HUES6 (cell line): ENCODE measurements around the gene IGF2BP2.

Source experiments
- H3K27ac ChIP-seq: 2 replicates; pipeline ENCODE4 v1.7.0; 2013; ENCODE audit warnings: low read depth, mild to moderate bottlenecking, low read length, inconsistent platforms
- H3K27me3 ChIP-seq: 2 replicates; pipeline ENCODE4 v1.6.1; 2013; ENCODE audit warnings: low read length; ENCODE audit not compliant: control insufficient read depth, insufficient read depth
- H3K36me3 ChIP-seq: 2 replicates; pipeline ENCODE4 v1.6.1; 2013; ENCODE audit warnings: low read length; ENCODE audit not compliant: control insufficient read depth, insufficient read depth
- H3K4me1 ChIP-seq: 2 replicates; pipeline ENCODE4 v1.6.1; 2013; ENCODE audit warnings: low read length; ENCODE audit not compliant: control insufficient read depth, insufficient read depth
- H3K4me3 ChIP-seq: 2 replicates; pipeline ENCODE4 v1.5.1; 2013; ENCODE audit warnings: low read depth, low read length
- H3K9ac ChIP-seq: one replicate; pipeline ENCODE4 v1.6.1; 2013; ENCODE audit warnings: mild to moderate bottlenecking, low read length
- H3K9me3 ChIP-seq: 2 replicates; pipeline ENCODE4 v1.6.1; 2013; ENCODE audit warnings: low read depth, low read length; ENCODE audit not compliant: control insufficient read depth, insufficient read depth

Gene IGF2BP2

GRCh38 chr3:185730550-185730949, 94.3 kb downstream of the IGF2BP2 start:
- Histone ChIP-seq H3K27ac (no peak overlapping the region), H3K36me3 (no peaks in the 10 kb centered on the region), H3K4me3 (no peak overlapping the region), H3K9me3 (no peaks in the 10 kb centered on the region), H3K4me1 (peaks cover 52% of the 10 kb centered on the region), H3K9ac (no peak overlapping the region), H3K27me3 (no peaks in the 10 kb centered on the region)

GRCh38 chr3:185729337-185730055, 95.3 kb downstream of the IGF2BP2 start:
- H3K9me3 ChIP-seq = no peaks in the 10 kb centered on the region
- H3K27ac ChIP-seq = no peak overlapping the region
- H3K36me3 ChIP-seq = no peaks in the 10 kb centered on the region
- H3K9ac ChIP-seq = no peak overlapping the region
- H3K27me3 ChIP-seq = no peaks in the 10 kb centered on the region
- H3K4me3 ChIP-seq = no peak overlapping the region
- peaks cover 63% of the 10 kb centered on the region for H3K4me1 ChIP-seq

GRCh38 chr3:185728630-185729336, 96.1 kb downstream of the IGF2BP2 start:
- H3K27ac ChIP-seq = 0 out of 2 replicates have a peak overlapping the region, but pooled peaks have one; percentile 22
- no peaks in the 10 kb centered on the region for H3K27me3 ChIP-seq
- peaks cover 61% of the 10 kb centered on the region for H3K4me1 ChIP-seq
- H3K9me3 ChIP-seq = no peaks in the 10 kb centered on the region
- no peak overlapping the region for H3K4me3 ChIP-seq
- no peak overlapping the region for H3K9ac ChIP-seq
- H3K36me3 ChIP-seq = no peaks in the 10 kb centered on the region

- H3K27ac ChIP-seq = no peak overlapping the region
- no peak overlapping the region for H3K9ac ChIP-seq
- peaks cover 59% of the 10 kb centered on the region for H3K4me1 ChIP-seq
Measured at GRCh38 chr3:185727873-185728272, 97.0 kb downstream of the IGF2BP2 start.

GRCh38 chr3:185726254-185726967, 98.4 kb downstream of the IGF2BP2 start:
- H3K4me3 ChIP-seq = no peak overlapping the region
- H3K9ac ChIP-seq = no peak overlapping the region
- H3K36me3 ChIP-seq = no peaks in the 10 kb centered on the region
- H3K9me3 ChIP-seq = no peaks in the 10 kb centered on the region
- peaks cover 52% of the 10 kb centered on the region for H3K4me1 ChIP-seq
- H3K27ac ChIP-seq = 0 out of 2 replicates have a peak overlapping the region, but pooled peaks have one; percentile 21
- H3K27me3 ChIP-seq = no peaks in the 10 kb centered on the region

More at GRCh38 chr3:185727873-185728272, 97.0 kb downstream of the IGF2BP2 start:
- no peaks in the 10 kb centered on the region for H3K27me3 ChIP-seq
- no peak overlapping the region for H3K4me3 ChIP-seq
- H3K36me3 ChIP-seq = no peaks in the 10 kb centered on the region
- no peaks in the 10 kb centered on the region for H3K9me3 ChIP-seq

GRCh38 chr3:185724761-185725160, 100.1 kb downstream of the IGF2BP2 start:
- H3K4me3 ChIP-seq = no peak overlapping the region
- no peak overlapping the region for H3K27ac ChIP-seq
- peaks cover 58% of the 10 kb centered on the region for H3K4me1 ChIP-seq
- no peak overlapping the region for H3K9ac ChIP-seq
- H3K27me3 ChIP-seq = no peaks in the 10 kb centered on the region
- H3K9me3 ChIP-seq = no peaks in the 10 kb centered on the region
- no peaks in the 10 kb centered on the region for H3K36me3 ChIP-seq

- Histone ChIP-seq H3K9ac (no peak overlapping the region), H3K4me3 (no peak overlapping the region), H3K27ac (no peak overlapping the region), H3K4me1 (peaks cover 58% of the 10 kb centered on the region), H3K36me3 (no peaks in the 10 kb centered on the region), H3K9me3 (no peaks in the 10 kb centered on the region), H3K27me3 (no peaks in the 10 kb centered on the region)
Measured at GRCh38 chr3:185724251-185724650, 100.6 kb downstream of the IGF2BP2 start.

GRCh38 chr3:185722881-185723280, 102.0 kb downstream of the IGF2BP2 start:
- Histone ChIP-seq H3K27me3 (no peaks in the 10 kb centered on the region), H3K9ac (no peak overlapping the region), H3K4me3 (no peak overlapping the region), H3K36me3 (no peaks in the 10 kb centered on the region), H3K9me3 (no peaks in the 10 kb centered on the region), H3K4me1 (peaks cover 51% of the 10 kb centered on the region), H3K27ac (no peak overlapping the region)

- no peak overlapping the region for H3K4me3 ChIP-seq
- H3K36me3 ChIP-seq = no peaks in the 10 kb centered on the region
- peaks cover 52% of the 10 kb centered on the region for H3K4me1 ChIP-seq
- no peaks in the 10 kb centered on the region for H3K27me3 ChIP-seq
- H3K9ac ChIP-seq = no peak overlapping the region
- H3K27ac ChIP-seq = no peak overlapping the region
- no peaks in the 10 kb centered on the region for H3K9me3 ChIP-seq
Measured at GRCh38 chr3:185721970-185722369, 102.9 kb downstream of the IGF2BP2 start.

GRCh38 chr3:185720326-185720725, 104.5 kb downstream of the IGF2BP2 start:
- Histone ChIP-seq H3K27ac (no peak overlapping the region), H3K36me3 (0 out of 2 replicates have a peak, but pooled peaks cover 4% of the 10 kb centered on the region), H3K4me3 (no peak overlapping the region), H3K9me3 (no peaks in the 10 kb centered on the region), H3K4me1 (peaks cover 52% of the 10 kb centered on the region), H3K9ac (no peak overlapping the region), H3K27me3 (no peaks in the 10 kb centered on the region)
